IgD-negative memory B cell (primary cell): ENCODE data around the gene AIPL1. TPM values are rescaled to one million over a fixed set of nuclear protein-coding genes. Genes with fewer than 3 reads are reported as not detected.

Experiments
- H3K27ac Mint-ChIP-seq, 3 donors: one replicate each; pipeline ENCODE4 v1.8.0; 2020 to 2022; ENCODE audit warnings: mild to moderate bottlenecking in 3 of 3, mixed read lengths in 3 of 3, moderate library complexity in 1 of 3
- H3K27me3 Mint-ChIP-seq: one replicate; pipeline ENCODE4 v1.8.0; 2021; ENCODE audit warnings: mixed read lengths
- H3K36me3 Mint-ChIP-seq: one replicate; pipeline ENCODE4 v1.8.0; 2020; ENCODE audit warnings: mild to moderate bottlenecking, mixed read lengths
- H3K4me1 Mint-ChIP-seq, 3 donors: one replicate each; pipeline ENCODE4 v1.8.0; 2020 to 2022; ENCODE audit warnings: mixed read lengths in 3 of 3, mild to moderate bottlenecking in 1 of 3
- H3K4me3 Mint-ChIP-seq, 4 donors: one replicate each; pipeline ENCODE4 v1.8.0; 2020 to 2022; ENCODE audit warnings: mild to moderate bottlenecking in 4 of 4, mixed read lengths in 4 of 4, moderate library complexity in 3 of 4
- H3K9me3 Mint-ChIP-seq, 3 donors: one replicate each; pipeline ENCODE4 v1.8.0; 2020 to 2021; ENCODE audit warnings: mixed read lengths in 3 of 3, mild to moderate bottlenecking in 1 of 3
- polyA plus RNA-seq: library from polyadenylated mRNA; unstranded; fragments of 300-500 nt; fragmentation: Illumina TruSeq; gene quantifications from one replicate; pipeline ENCODE4 v1.2.3, GENCODE V29; 2021

Gene AIPL1
- polyA plus RNA-seq, 1 donor from 2014 or later, result not detected

DNA sequence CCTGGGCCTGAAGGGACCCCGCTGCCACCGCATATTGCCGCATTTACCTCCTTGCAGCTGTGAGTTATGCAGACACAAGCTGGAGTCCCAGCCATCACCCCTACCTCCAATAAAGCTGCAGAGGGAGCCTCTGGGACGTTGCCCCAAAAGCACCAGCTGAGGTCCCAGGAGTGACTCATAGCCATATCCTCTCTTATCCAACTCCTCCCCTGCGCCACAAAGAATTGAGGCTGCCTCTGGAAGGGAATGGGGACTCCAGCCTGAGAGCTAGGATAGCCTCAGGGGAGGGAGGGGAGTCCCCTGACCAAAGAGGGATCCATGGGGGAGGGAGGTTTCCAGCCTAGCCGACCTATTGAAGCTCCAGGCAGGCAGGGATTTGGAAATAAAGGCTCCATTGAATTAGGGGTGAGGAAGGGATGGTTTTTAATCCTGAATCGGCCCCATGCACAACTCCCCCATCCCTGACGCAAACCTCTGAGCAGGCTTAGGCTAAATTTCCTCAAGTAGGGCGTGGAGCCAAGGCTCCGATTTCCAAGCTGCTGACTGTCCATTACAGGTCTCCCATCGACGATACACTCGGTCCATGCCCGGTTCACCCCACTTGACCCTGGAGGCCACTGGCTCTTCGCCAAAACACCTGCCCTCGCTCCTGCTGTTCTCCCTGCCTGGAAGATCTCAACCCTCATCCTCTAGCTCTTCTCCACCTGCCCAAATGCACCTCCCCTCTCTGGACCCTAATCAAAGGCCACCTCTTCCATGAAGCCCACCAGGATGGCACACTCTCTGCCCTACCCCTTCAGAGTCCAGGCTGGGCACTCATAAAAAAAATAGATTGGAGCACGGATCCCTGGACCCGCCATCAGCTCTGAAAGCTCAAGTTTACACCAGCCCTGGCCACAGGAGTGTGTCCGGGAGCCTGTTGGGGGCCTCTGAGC, 36.9 kb upstream of the AIPL1 start:
- Mint-ChIP-seq H3K27ac (no peak overlapping the region), H3K4me3 (no peak overlapping the region), H3K27me3 (no peaks in the 10 kb centered on the region), H3K9me3 (no peaks in the 10 kb centered on the region), H3K36me3 (peaks cover 5% of the 10 kb centered on the region), H3K4me1 (peaks cover 0 to 2% (median 2%) of the 10 kb centered on the region in 3 donors)

DNA sequence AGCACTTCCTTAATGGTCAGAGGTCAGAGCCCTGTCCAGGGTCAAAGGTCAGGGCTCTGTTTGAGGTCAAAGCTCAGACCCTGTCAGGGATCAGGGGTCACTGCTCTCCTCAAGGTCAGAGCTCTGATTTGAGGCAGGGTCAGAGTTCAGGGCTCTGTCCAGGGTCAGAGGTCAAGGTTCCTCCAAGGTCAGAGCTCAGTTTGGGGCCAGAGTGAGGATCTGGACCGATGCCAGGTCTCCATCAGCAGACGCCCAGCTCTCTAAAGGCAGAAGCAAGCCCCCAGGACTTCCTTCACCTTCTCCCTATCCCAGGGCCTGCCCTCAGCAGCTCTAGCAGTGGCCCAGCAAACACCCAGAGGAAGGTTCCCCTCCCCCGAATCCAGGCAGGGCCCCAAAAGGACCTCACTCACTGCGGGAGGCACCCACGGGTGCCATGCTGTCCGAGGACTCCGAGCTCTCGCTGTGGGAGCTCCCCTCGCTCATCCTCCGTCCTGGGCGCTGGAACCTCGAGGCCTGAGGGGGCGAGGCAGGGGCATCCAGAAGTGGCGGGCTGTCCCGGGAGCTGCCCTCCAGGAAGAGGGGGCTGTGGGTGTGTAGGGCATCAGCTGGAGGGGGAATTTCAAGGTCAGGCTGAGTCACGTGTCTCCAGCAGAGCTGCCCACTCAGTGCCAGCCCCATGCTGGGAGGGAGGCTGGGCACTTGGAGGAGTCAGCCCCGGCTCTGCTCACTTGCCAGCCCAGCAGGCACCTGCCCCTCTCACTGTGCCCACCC, 36.0 kb upstream of the AIPL1 start:
- Mint-ChIP-seq H3K27ac (no peak overlapping the region), H3K27me3 (peaks cover 4% of the 10 kb centered on the region), H3K9me3 (peaks cover 0 to 2% (median 0%) of the 10 kb centered on the region in 3 donors), H3K4me3 (no peak overlapping the region), H3K36me3 (peaks cover 5% of the 10 kb centered on the region), H3K4me1 (peaks cover 0 to 2% (median 2%) of the 10 kb centered on the region in 3 donors)

DNA sequence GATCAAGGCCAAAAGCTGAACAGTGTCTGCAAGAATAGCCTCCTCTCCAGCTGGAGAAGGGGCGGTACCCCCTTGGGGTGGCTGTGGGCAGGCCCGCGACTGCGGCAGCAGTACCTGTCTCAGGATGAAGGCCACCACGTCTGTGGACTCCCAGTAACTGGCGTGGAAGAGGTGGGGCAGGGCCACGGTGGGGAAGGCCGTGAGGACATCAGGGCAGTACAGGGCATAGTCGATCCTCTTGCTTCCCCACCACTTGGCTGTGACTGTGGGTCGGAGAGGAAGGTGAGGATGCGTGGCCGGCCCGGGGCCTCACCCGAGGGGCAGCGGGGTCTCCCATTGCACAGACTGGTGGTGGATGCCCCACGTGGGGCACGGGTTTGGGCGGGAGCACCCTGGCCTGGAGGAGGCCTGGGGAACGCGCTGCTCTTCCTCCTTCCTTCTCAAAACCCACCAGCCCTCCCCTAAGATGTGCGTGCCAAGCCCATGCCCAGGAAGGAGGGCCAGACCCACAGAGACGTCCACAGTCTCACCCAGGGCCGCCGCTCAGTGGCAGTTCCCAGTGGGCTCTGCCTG, 35.3 kb upstream of the AIPL1 start:
- no peak overlapping the region for H3K27ac Mint-ChIP-seq
- peaks cover 8% of the 10 kb centered on the region for H3K27me3 Mint-ChIP-seq
- no peak overlapping the region for H3K4me3 Mint-ChIP-seq
- H3K4me1 Mint-ChIP-seq, result peaks cover 0 to 2% (median 2%) of the 10 kb centered on the region in 3 donors
- peaks cover 0 to 2% (median 0%) of the 10 kb centered on the region in 3 donors for H3K9me3 Mint-ChIP-seq
- peaks cover 5% of the 10 kb centered on the region for H3K36me3 Mint-ChIP-seq

DNA sequence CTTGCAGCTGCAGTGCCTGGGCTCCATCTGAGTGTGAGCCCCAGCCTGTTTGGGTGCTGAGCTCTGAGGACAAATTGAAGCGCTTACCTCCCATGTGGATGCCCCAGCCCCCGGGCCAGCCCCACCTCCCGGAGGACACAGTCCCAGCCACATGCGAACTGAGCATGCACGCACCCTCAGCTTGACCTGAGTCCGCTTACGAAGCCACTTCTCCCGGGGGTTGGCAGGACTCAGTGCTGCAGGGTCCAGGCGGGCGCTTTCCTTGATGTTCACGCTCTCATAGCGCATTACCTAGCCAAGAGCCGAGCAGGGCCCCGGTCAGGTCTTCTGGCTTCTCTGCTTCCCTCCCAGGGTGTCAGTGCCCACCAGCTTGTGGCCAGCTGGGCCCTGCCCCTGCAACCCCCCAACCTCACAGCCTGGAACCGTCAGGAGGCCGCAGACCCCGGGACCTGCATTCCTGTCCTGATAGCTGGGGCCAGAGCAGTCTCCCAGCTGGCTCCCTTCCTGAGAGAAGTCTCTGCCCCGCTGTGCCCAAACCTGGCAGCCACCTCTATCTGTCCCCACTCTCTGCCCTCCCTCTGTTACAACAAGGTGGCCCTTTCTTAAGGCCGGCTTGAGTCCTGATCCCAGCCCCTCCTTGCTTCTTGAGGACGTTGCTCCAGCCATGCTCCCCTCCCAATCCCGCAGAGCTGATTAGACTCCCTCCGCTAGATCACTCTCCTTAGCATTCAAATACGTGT, 33.3 kb upstream of the AIPL1 start:
- Mint-ChIP-seq H3K27ac (no peak overlapping the region), H3K9me3 (peaks cover 0 to 2% (median 0%) of the 10 kb centered on the region in 3 donors), H3K36me3 (peaks cover 5% of the 10 kb centered on the region), H3K4me1 (peaks cover 0 to 2% (median 2%) of the 10 kb centered on the region in 3 donors), H3K4me3 (no peak overlapping the region), H3K27me3 (peaks cover 8% of the 10 kb centered on the region)

DNA sequence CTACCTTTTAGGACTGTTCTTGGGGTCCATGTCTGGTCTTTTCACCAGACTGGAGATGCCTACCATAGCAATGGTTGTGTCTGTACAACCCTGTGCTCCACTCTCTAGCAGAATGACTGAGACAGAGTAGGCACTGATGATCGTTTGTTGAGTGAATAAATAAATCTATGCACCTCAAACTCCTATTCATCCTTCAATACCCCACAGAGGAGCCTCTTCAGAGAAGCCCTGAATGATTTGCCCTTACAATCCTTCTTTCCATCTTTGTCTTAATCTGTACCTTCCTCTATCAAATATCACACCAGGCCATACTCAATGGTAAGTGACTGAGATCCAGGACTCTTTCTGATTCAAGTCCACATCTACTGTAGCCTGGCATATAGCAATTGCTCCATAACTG, 32.6 kb upstream of the AIPL1 start:
- H3K36me3 Mint-ChIP-seq, result peaks cover 5% of the 10 kb centered on the region
- no peak overlapping the region for H3K4me3 Mint-ChIP-seq
- no peak overlapping the region for H3K27ac Mint-ChIP-seq
- H3K9me3 Mint-ChIP-seq, result peaks cover 0 to 2% (median 0%) of the 10 kb centered on the region in 3 donors
- no peaks in the 10 kb centered on the region for H3K4me1 Mint-ChIP-seq
- H3K27me3 Mint-ChIP-seq, result peaks cover 9% of the 10 kb centered on the region

DNA sequence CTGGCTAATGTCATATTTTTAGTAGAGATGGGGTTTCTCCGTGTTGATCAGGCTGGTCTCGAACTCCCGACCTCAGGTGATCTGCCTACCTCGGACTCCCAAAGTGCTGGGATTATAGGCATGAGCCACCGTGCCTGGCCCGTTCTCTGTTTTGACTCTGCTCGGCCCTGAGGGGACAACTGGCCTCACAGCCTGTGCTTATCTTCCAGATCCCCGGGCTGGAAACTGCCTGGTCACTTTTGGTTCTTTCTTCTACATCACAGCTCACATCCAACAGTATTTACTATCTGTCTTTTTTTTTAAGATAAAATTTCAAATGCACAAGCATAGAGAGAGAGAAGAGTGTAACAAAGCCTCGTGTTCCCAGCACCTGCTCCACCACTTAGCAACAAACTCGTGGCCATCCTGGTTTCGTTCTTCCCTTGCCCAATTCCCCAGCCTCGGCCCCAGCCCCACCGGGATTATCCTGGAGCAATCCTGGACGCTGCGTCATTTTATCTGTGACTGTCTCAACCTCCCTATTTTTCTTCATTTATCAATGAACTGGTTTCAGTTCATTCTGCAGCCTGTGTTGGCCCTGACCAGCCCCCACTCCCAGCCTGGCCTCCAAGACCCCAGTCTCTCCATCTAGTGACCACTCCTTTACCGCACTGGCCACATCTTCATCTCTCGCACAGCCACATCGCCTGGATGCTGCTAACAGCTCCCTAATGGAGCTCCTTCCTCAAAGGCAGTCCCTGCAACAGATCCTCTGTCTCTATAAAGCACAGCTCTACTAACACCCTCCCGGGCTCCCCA, 30.5 kb upstream of the AIPL1 start:
- H3K36me3 Mint-ChIP-seq, result peaks cover 5% of the 10 kb centered on the region
- peaks cover 0 to 2% (median 0%) of the 10 kb centered on the region in 3 donors for H3K9me3 Mint-ChIP-seq
- H3K4me3 Mint-ChIP-seq, result no peak overlapping the region
- H3K27me3 Mint-ChIP-seq, result peaks cover 10% of the 10 kb centered on the region
- peaks cover 0 to 3% (median 0%) of the 10 kb centered on the region in 3 donors for H3K4me1 Mint-ChIP-seq
- peak overlapping the region in 1 of 3 donors; percentile 52 for H3K27ac Mint-ChIP-seq

DNA sequence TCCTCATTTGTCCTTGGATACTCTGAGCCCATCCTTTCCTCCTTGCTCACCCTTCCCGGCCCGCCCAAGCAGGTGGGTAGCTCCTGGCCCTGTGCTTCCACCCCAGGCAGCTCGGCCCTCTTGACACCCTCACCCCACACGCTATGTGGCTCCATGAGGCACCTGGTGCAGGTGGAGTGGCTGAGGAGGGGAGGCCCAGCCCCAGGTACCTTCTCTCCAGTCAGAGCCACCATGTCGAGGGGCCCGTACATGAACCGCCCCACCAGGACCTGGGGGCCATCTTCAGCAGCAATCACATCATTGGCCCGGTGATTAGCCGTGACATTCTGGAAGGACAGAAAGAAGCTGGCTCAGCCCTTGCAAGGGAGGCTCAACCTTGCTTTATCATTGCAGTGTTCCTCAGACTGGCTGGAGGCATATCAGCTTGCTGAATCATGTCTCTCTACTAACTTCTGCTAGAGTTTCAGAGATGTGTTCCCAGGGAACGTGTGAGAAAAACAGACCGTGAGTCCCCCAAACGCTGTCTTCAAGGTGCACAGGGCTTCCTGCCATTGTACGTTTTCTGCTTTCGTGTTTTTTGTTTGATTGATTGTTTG, 29.6 kb upstream of the AIPL1 start:
- Mint-ChIP-seq H3K27me3 (peaks cover 12% of the 10 kb centered on the region), H3K9me3 (peaks cover 0 to 2% (median 0%) of the 10 kb centered on the region in 3 donors), H3K4me3 (no peak overlapping the region), H3K4me1 (peaks cover 0 to 3% (median 0%) of the 10 kb centered on the region in 3 donors), H3K36me3 (peaks cover 2% of the 10 kb centered on the region), H3K27ac (no peak overlapping the region)

DNA sequence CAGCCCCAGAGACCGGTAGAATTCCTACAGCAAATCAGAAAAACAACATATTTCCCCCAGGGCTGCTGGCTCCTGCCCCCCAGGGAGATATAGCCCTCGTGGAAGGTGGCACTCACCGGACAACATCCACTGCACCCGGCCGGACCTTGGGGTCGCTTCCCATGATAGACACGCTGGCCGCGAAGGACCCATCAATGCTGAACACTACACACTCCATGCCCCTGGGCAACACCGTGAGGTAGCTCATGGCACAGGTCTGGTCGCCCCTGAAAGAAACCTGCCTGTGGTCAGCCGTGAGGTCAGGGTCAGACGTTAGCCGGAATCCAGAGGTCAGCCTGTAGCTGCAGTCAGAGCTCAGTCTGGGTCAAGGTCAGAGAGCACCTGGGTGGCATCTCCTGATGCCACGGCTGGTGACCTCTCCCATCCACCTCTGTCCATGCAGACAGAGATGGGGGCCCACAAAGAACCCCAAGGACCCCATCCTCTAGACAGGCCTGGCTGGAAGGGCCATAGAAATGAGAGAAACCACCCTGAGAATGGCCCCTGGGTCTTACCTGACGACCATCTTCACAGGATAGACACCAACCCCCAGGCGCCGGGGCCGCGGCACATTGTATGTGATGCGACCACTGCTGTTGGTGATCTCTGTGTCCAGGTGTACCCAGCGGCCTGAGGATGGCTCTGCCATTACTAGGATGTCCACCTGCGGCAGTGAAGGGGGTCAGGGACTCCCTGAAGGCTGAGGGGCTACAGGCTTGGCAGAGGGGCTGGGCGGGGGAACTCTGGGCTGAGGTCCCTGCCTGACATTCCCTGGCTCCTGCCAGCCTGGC, 28.9 kb upstream of the AIPL1 start:
- Mint-ChIP-seq H3K27me3 (peaks cover 12% of the 10 kb centered on the region), H3K4me1 (peaks cover 0 to 3% (median 0%) of the 10 kb centered on the region in 3 donors), H3K36me3 (peaks cover 2% of the 10 kb centered on the region), H3K4me3 (no peak overlapping the region), H3K27ac (no peak overlapping the region), H3K9me3 (peaks cover 0 to 2% (median 0%) of the 10 kb centered on the region in 3 donors)

DNA sequence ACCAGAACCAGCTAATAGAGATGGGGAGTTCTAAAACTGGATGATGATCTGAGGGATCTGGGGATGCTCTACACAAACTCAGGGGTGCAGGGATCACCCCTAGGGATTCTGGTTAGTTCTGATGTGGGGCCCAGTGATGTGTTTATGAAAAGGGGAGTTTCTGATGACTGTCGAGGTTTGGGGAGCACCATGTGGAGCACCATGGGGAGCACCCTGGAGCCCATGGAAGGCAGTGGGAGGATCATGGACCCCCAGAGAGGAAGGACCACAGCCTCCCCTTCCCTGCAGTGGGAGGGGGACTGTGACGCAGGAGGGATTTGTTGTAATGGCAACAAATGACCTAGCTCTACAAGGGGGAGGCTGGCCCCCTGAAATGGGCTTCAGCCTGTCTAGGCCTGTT, 27.8 kb upstream of the AIPL1 start:
- Mint-ChIP-seq H3K4me1 (peaks cover 0 to 3% (median 0%) of the 10 kb centered on the region in 3 donors), H3K4me3 (no peak overlapping the region), H3K36me3 (peaks cover 1% of the 10 kb centered on the region), H3K27me3 (peaks cover 12% of the 10 kb centered on the region), H3K9me3 (peaks cover 0 to 2% (median 0%) of the 10 kb centered on the region in 3 donors), H3K27ac (no peak overlapping the region)

DNA sequence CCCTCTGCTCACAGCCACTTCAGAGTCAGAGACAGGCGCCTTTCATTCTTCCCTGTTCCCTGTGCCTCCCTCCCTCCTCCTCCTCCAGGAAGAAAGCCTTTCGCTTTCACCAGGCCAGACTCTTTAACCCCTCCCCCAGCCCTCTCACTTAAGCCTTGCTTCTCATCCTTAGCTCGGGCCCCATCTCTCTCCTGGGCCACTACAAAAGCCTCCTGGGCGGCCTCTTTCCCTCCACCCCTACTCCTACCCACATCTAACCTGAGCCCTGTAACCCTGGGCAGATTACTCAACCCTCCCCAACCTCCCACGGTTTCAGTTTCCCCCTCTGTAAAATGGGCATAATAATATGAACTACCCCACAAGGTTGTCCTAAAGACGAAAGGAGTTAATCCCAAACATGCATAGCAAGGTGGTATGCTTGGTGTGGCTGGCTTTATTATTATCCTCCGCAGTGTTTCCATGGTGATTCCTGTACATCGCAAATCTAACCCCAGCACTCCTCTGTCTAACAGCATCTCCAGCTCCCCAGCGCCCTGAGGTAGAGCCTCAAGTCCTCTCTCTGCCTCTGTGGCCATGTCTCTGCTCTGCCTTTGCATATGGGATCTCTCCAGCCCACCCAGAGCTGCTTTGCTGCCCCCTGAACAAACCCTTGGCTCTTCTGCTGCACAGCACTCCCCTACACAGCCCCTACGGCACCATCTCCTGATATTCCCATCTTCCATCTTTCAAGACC, 27.0 kb upstream of the AIPL1 start:
- H3K36me3 Mint-ChIP-seq, result no peaks in the 10 kb centered on the region
- H3K9me3 Mint-ChIP-seq, result peaks cover 0 to 2% (median 0%) of the 10 kb centered on the region in 3 donors
- H3K4me3 Mint-ChIP-seq, result no peak overlapping the region
- H3K27ac Mint-ChIP-seq, result no peak overlapping the region
- H3K4me1 Mint-ChIP-seq, result peaks cover 0 to 7% (median 0%) of the 10 kb centered on the region in 3 donors
- H3K27me3 Mint-ChIP-seq, result peaks cover 12% of the 10 kb centered on the region

DNA sequence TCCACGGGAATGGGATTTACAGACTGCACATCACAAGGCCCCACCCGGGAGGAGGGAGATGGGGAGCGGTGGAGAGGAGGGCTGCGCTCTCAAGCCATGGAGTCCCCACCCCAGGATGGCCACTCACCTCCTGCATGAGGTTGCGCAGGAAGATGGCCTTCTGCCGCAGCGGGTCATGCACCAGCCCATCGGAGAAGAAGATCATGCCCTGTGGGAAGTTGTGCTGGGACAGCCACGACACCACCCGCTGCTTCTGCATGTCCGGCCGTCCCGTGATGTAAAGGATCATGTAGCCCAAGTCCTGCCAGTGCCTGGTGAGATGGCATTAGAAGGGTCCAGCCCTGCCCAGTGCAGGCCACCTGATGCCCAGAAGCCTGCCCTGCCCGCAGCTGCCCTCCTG, 26.3 kb upstream of the AIPL1 start:
- no peaks in the 10 kb centered on the region for H3K36me3 Mint-ChIP-seq
- no peaks in the 10 kb centered on the region for H3K9me3 Mint-ChIP-seq
- H3K4me1 Mint-ChIP-seq, result peaks cover 0 to 7% (median 6%) of the 10 kb centered on the region in 3 donors
- no peak overlapping the region for H3K4me3 Mint-ChIP-seq
- peaks cover 8% of the 10 kb centered on the region for H3K27me3 Mint-ChIP-seq
- H3K27ac Mint-ChIP-seq, result no peak overlapping the region

DNA sequence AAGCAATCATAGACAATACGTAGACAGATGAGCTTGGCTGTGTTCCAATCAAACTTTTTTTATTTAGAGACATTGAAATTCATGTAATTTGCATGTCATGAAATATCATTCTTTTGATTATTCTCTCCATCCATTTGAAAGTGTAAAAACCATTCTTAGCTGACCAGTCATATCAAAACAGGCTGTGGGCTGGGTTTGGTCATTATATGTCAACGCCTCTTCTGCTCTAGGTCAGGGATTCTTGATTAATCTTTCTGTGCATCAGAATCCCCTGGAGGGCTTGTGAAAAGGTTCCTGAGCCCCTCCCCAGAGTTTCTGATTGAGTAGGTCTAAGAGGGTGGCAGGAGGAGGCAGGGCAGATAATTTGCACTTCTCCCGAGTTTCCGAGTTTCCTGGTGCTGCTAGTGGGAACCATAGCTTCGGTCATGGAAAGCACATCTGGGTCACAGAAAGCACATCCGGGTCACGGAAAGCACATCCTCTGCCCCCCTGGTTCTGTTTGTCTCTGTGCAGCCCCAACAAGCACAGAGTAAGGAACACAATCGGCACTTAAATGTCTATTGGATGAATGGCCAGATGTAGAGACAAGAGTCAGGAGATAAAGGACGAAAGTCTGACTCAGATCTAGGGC, 25.7 kb upstream of the AIPL1 start:
- Mint-ChIP-seq H3K27ac (peak overlapping the region in 1 of 3 donors; percentile 19), H3K4me1 (peaks cover 0 to 7% (median 6%) of the 10 kb centered on the region in 3 donors), H3K4me3 (no peak overlapping the region), H3K27me3 (peaks cover 10% of the 10 kb centered on the region), H3K9me3 (no peaks in the 10 kb centered on the region), H3K36me3 (no peaks in the 10 kb centered on the region)
